ENCODE data around the gene CACNA1C. TPM values are rescaled to one million over a fixed set of nuclear protein-coding genes. Genes with fewer than 3 reads are reported as not detected.

CACNA1C gene
- total RNA-seq, 1 donor from 2014 or later, result 102 TPM

- no peak overlapping the region for H3K4me3 ChIP-seq
- DNase-seq (ENCODE audit: low spot score in 2 of 2), result no peak
- no peak for TF ChIP-seq CTCF (IDR thresholded peaks at IDR 0.05)
- intact Hi-C loops (cut with DNase I), result no loop called here
- H3K9me3 ChIP-seq, result no peaks in the 10 kb centered on the region
- no peaks in the 10 kb centered on the region for H3K36me3 ChIP-seq
- H3K27me3 ChIP-seq, result no peaks in the 10 kb centered on the region
- H3K4me1 ChIP-seq, result peaks cover 0 to 3% of the 10 kb centered on the region in 2 donors
- H3K27ac ChIP-seq, result no peak overlapping the region
Measured at GRCh38 chr12:2047752-2048151, 5.0 kb upstream of the CACNA1C start.

- Histone ChIP-seq H3K27ac (no peak overlapping the region), H3K4me3 (no peak overlapping the region), H3K36me3 (no peaks in the 10 kb centered on the region), H3K4me1 (peaks cover 0 to 3% of the 10 kb centered on the region in 2 donors), H3K27me3 (no peaks in the 10 kb centered on the region), H3K9me3 (no peaks in the 10 kb centered on the region)
- DNase-seq (ENCODE audit: low spot score in 2 of 2), result no peak
- TF ChIP-seq CTCF (IDR thresholded peaks at IDR 0.05), result no peak
- intact Hi-C loops (cut with DNase I), result loop anchor here (5.0 kb wide), 1 partner anchor 237 kb away; no protein-coding TSS in a partner anchor
Measured at GRCh38 chr12:2049604-2050540, 2.9 kb upstream of the CACNA1C start.

GRCh38 chr12:2051700-2052621 is 826 bp upstream of the CACNA1C start:
- peak; percentile 9 to 38 (median 9) for TF ChIP-seq CTCF (IDR thresholded peaks at IDR 0.05)
- intact Hi-C loops (cut with DNase I), result loop anchor here (2.0 to 5.0 kb wide), 3 partner anchors 111 to 531 kb away; no protein-coding TSS in a partner anchor
- peak overlapping the region; percentile 56 to 62 for H3K27ac ChIP-seq
- no peaks in the 10 kb centered on the region for H3K36me3 ChIP-seq
- H3K4me3 ChIP-seq, result peak overlapping the region; percentile 60 to 99
- H3K27me3 ChIP-seq, result no peaks in the 10 kb centered on the region
- no peak for DNase-seq (ENCODE audit: low spot score in 2 of 2)
- H3K4me1 ChIP-seq, result peaks cover 4 to 9% of the 10 kb centered on the region in 2 donors
- no peaks in the 10 kb centered on the region for H3K9me3 ChIP-seq

- H3K4me1 ChIP-seq, result peaks cover 12 to 24% of the 10 kb centered on the region in 2 donors
- peak overlapping the region; percentile 60 to 99 for H3K4me3 ChIP-seq
- peak overlapping the region; percentile 89 to 99 for H3K27ac ChIP-seq
- no peaks in the 10 kb centered on the region for H3K9me3 ChIP-seq
- H3K36me3 ChIP-seq, result no peaks in the 10 kb centered on the region
- H3K27me3 ChIP-seq, result no peaks in the 10 kb centered on the region
- TF ChIP-seq CTCF (IDR thresholded peaks at IDR 0.05), result no peak
- peak in 1 of 2 donors; percentile 74 for DNase-seq (ENCODE audit: low spot score in 2 of 2)
- intact Hi-C loops (cut with DNase I), result loop anchor here (2.0 to 5.0 kb wide), 3 partner anchors 109 to 529 kb away; no protein-coding TSS in a partner anchor
Measured at GRCh38 chr12:2053691-2054090, 904 bp downstream of the CACNA1C start.
